Naive thymus-derived CD8-positive, alpha-beta T cell (primary cell): ENCODE measurements around the gene SNAP29. TPM values are rescaled to one million over a fixed set of nuclear protein-coding genes. Genes with fewer than 3 reads are reported as not detected.
"Not testable (repeated sequence)": the region's sequence is repeated elsewhere in the genome, so short reads cannot be mapped to it uniquely, and the experiment has no call there.

ENCODE experiments used
- ATAC-seq, 2 donors: fragments of 150-1000 bp; cut with Tn5 transposase in 1 of 2; sonication (Bioruptor Pico), chemical (Tn5 transposase) in 1 of 2; 1 replicate in 1 of 2; 2 replicates in 1 of 2; pipeline ENCODE4 v1.10.0; 2021; ENCODE audit warnings: mild to moderate bottlenecking in 2 of 2, moderate library complexity in 2 of 2
- POLR2A ChIA-PET: fragments of 350-600 bp; sonication (Branson Sonifier 250); formaldehyde crosslinking; loops from one replicate; lab custom pipeline; 2021; ENCODE audit warnings: antibody characterized with exemption; lab: Charles Lee
- DNase-seq, 10 donors: peaks; one replicate each; pipeline versions ENCODE4 v3.0.0 to v3.0.0-alpha.2; 2020 to 2022
- H3K27ac Mint-ChIP-seq, 10 donors: one replicate each; pipeline ENCODE4 v1.8.0; 2020 to 2022; ENCODE audit warnings: mild to moderate bottlenecking in 10 of 10, mixed read lengths in 10 of 10, moderate library complexity in 4 of 10, inconsistent platforms in 1 of 10
- H3K27me3 Mint-ChIP-seq, 5 donors: one replicate each; pipeline ENCODE4 v1.8.0; 2021 to 2022; ENCODE audit warnings: mixed read lengths in 5 of 5
- H3K36me3 Mint-ChIP-seq, 3 donors: one replicate each; pipeline ENCODE4 v1.8.0; 2020 to 2022; ENCODE audit warnings: mixed read lengths in 3 of 3, mild to moderate bottlenecking in 2 of 3, inconsistent platforms in 1 of 3
- H3K4me1 Mint-ChIP-seq, 4 donors: one replicate each; pipeline ENCODE4 v1.8.0; 2021 to 2022; ENCODE audit warnings: mixed read lengths in 4 of 4
- H3K4me3 Mint-ChIP-seq, 10 donors: one replicate each; pipeline ENCODE4 v1.8.0; 2020 to 2022; ENCODE audit warnings: mild to moderate bottlenecking in 10 of 10, mixed read lengths in 10 of 10, moderate library complexity in 6 of 10, inconsistent platforms in 1 of 10
- H3K9me3 Mint-ChIP-seq, 9 donors: one replicate each; pipeline ENCODE4 v1.8.0; 2020 to 2022; ENCODE audit warnings: mixed read lengths in 9 of 9, mild to moderate bottlenecking in 3 of 9, inconsistent platforms in 1 of 9, moderate library complexity in 1 of 9
- polyA plus RNA-seq, 3 donors: library from polyadenylated mRNA; unstranded; fragments of 300-500 nt; fragmentation: Illumina TruSeq; gene quantifications; one replicate each; pipeline ENCODE4 v1.2.3, GENCODE V29; 2021
- total RNA-seq, 8 experiments: library from RNA in 2 of 8; stranded (reverse) in 2 of 8; gene quantifications; one replicate each; pipeline ENCODE4 v1.2.3 and lab custom pipeline; 2021 to 2026

The SNAP29 gene
- total and polyA plus RNA-seq, 5 experiments from 2014 or later, result 18.2 to 25.1 (median 20.8) TPM

- H3K27me3 Mint-ChIP-seq, ATAC-seq, H3K9me3 Mint-ChIP-seq, H3K27ac Mint-ChIP-seq, POLR2A ChIA-PET, DNase-seq, H3K4me1 Mint-ChIP-seq, H3K4me3 Mint-ChIP-seq: not testable (repeated sequence)
- peaks cover 7 to 77% (median 22%) of the 10 kb centered on the region in 3 donors for H3K36me3 Mint-ChIP-seq
These were observed 37.0 kb upstream of the SNAP29 start for GRCh38 chr22:20821717-20822239.

DNA sequence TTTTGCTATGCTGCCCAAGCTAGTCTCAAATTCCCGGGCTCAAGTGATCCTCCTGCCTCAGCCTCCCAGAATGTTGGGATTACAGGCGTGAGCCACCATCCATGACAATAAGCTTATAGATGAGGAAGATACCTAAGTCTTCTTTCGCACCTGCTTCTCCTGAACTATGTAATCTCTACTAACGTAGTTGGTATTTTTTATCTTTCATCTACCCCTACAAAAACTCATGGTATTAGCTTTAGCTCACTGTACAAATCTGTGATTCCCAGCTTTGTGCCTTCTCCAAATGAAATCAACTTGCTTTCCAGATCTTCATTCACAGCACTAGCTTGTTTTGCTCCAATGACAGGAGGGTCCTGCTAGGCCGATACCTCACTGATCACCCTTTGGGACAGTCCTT lies 36.6 kb upstream of the SNAP29 start:
- ATAC-seq (no peak), DNase-seq (no peak)
- Mint-ChIP-seq H3K4me3 (no peak overlapping the region), H3K27me3 (no peaks in the 10 kb centered on the region), H3K27ac (peak overlapping the region in 2 of 10 donors; percentile 3 to 78), H3K9me3 (no peaks in the 10 kb centered on the region), H3K4me1 (no peaks in the 10 kb centered on the region), H3K36me3 (peaks cover 7 to 77% (median 19%) of the 10 kb centered on the region in 3 donors)
- POLR2A ChIA-PET, result no interaction called here

GRCh38 chr22:20823264-20823663 lies 35.5 kb upstream of the SNAP29 start:
- ATAC-seq (no peak), DNase-seq (no peak)
- no peak overlapping the region for H3K27ac Mint-ChIP-seq
- no peak overlapping the region for H3K4me3 Mint-ChIP-seq
- POLR2A ChIA-PET, result no interaction called here
- H3K9me3 Mint-ChIP-seq, result no peaks in the 10 kb centered on the region
- no peaks in the 10 kb centered on the region for H3K27me3 Mint-ChIP-seq
- peaks cover 7 to 80% (median 18%) of the 10 kb centered on the region in 3 donors for H3K36me3 Mint-ChIP-seq
- no peaks in the 10 kb centered on the region for H3K4me1 Mint-ChIP-seq

GRCh38 chr22:20825216-20825615 lies 33.6 kb upstream of the SNAP29 start:
- H3K4me3 Mint-ChIP-seq, H3K4me1 Mint-ChIP-seq, H3K27me3 Mint-ChIP-seq, DNase-seq, ATAC-seq, H3K9me3 Mint-ChIP-seq: not testable (repeated sequence)
- POLR2A ChIA-PET, result interaction anchor here (0.6 kb wide), 1 partner anchor 35 kb away, joined by 5 read pairs; no protein-coding TSS in a partner anchor
- peaks cover 0 to 80% (median 17%) of the 10 kb centered on the region in 3 donors for H3K36me3 Mint-ChIP-seq
- H3K27ac Mint-ChIP-seq, result peak overlapping the region in 1 of 10 donors; percentile 11

- H3K4me3 Mint-ChIP-seq, result no peak overlapping the region
- ATAC-seq, result no peak
- POLR2A ChIA-PET, result interaction anchor here (0.6 kb wide), 1 partner anchor 34 kb away, joined by 5 read pairs; no protein-coding TSS in a partner anchor
- no peaks in the 10 kb centered on the region for H3K4me1 Mint-ChIP-seq
- H3K36me3 Mint-ChIP-seq, result peaks cover 0 to 80% (median 17%) of the 10 kb centered on the region in 3 donors
- no peak for DNase-seq
- H3K27ac Mint-ChIP-seq, result peak overlapping the region in 2 of 10 donors; percentile 11 to 14
- H3K9me3 Mint-ChIP-seq, result no peaks in the 10 kb centered on the region
- H3K27me3 Mint-ChIP-seq, result no peaks in the 10 kb centered on the region
These were observed 33.2 kb upstream of the SNAP29 start for GRCh38 chr22:20825624-20826023.

- H3K9me3 Mint-ChIP-seq, POLR2A ChIA-PET, DNase-seq, H3K4me1 Mint-ChIP-seq, H3K4me3 Mint-ChIP-seq, H3K27me3 Mint-ChIP-seq, ATAC-seq: not testable (repeated sequence)
- H3K36me3 Mint-ChIP-seq, result peaks cover 0 to 85% (median 20%) of the 10 kb centered on the region in 3 donors
- H3K27ac Mint-ChIP-seq, result peak overlapping the region in 4 of 10 donors; percentile 0 to 60 (median 26)
These were observed 32.2 kb upstream of the SNAP29 start for GRCh38 chr22:20826373-20827152.

- ATAC-seq, result no peak
- Mint-ChIP-seq H3K27ac (peak overlapping the region in 8 of 10 donors; percentile 4 to 67 (median 35)), H3K4me3 (no peak overlapping the region), H3K36me3 (peaks cover 0 to 92% (median 30%) of the 10 kb centered on the region in 3 donors), H3K27me3 (no peaks in the 10 kb centered on the region), H3K4me1 (peaks cover 0 to 3% (median 0%) of the 10 kb centered on the region in 4 donors), H3K9me3 (no peaks in the 10 kb centered on the region)
- POLR2A ChIA-PET, result interaction anchor here (0.6 kb wide), 1 partner anchor 138 kb away, joined by 3 read pairs; the partner anchor contains the start of gene AIFM3
- DNase-seq, result no peak
These were observed 29.2 kb upstream of the SNAP29 start for GRCh38 chr22:20829491-20830134.

DNA sequence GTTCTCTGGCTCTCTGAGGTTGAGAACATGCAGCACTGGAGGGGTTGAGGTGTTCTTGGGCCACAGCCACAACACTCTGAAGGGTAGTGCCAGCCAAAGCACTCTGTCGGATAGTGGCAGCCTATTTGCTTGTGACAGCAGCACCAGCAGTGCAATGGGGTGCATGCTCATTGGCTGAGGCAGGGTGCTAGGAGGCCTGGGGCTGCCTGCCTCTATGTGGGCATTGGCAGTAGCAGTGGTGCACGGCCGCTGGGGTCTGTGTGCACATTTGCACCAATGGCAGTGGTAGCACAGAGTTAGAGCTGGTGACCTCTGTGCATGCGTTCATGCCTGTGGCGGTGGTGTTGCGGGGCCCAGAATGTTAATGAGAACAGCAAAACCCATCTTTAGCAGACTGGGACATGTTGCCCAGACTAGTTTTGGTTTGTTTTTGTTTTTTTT lies 25.6 kb upstream of the SNAP29 start:
- peaks cover 3 to 18% (median 12%) of the 10 kb centered on the region in 4 donors for H3K4me1 Mint-ChIP-seq
- ATAC-seq (no peak), DNase-seq (no peak)
- peaks cover 0 to 71% (median 25%) of the 10 kb centered on the region in 3 donors for H3K36me3 Mint-ChIP-seq
- H3K4me3 Mint-ChIP-seq, result no peak overlapping the region
- POLR2A ChIA-PET, result no interaction called here
- no peaks in the 10 kb centered on the region for H3K9me3 Mint-ChIP-seq
- peak overlapping the region in 1 of 10 donors; percentile 60 for H3K27ac Mint-ChIP-seq
- H3K27me3 Mint-ChIP-seq, result no peaks in the 10 kb centered on the region

DNA sequence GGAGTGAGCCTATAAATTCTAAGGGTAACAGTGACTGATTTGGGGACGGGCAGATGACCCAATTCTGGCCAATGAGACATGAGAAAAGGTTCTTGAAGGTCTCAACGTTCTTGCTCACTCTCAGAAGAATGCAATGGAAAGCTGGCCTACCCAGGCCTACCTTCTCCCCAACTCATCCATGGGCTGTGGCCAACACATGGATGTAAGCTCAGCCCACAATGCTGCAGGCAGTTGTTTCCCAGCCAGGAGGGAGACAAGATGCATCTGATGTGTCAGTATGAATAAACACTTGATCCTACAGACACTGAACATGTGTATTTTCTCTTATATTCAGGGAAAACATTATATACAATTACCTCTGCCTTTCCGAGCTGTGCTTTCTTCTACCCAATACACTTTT lies 24.6 kb upstream of the SNAP29 start:
- peaks cover 0 to 65% (median 25%) of the 10 kb centered on the region in 3 donors for H3K36me3 Mint-ChIP-seq

GRCh38 chr22:20834725-20835124 lies 24.1 kb upstream of the SNAP29 start:
- Mint-ChIP-seq H3K4me1 (peaks cover 6 to 29% (median 21%) of the 10 kb centered on the region in 4 donors), H3K4me3 (no peak overlapping the region), H3K27me3 (no peaks in the 10 kb centered on the region), H3K9me3 (no peaks in the 10 kb centered on the region), H3K36me3 (peaks cover 0 to 59% (median 20%) of the 10 kb centered on the region in 3 donors), H3K27ac (no peak overlapping the region)
- no peak for DNase-seq
- POLR2A ChIA-PET, result interaction anchor here (0.7 kb wide), 1 partner anchor 247 kb away, joined by 3 read pairs; no protein-coding TSS in a partner anchor
- ATAC-seq, result no peak

More for the DNA sequence above, 24.6 kb upstream of the SNAP29 start:
- DNase-seq (no peak), ATAC-seq (no peak)
- Mint-ChIP-seq H3K9me3 (no peaks in the 10 kb centered on the region), H3K4me3 (no peak overlapping the region), H3K4me1 (peaks cover 6 to 25% (median 17%) of the 10 kb centered on the region in 4 donors), H3K27me3 (no peaks in the 10 kb centered on the region), H3K27ac (no peak overlapping the region)
- POLR2A ChIA-PET, result no interaction called here

DNA sequence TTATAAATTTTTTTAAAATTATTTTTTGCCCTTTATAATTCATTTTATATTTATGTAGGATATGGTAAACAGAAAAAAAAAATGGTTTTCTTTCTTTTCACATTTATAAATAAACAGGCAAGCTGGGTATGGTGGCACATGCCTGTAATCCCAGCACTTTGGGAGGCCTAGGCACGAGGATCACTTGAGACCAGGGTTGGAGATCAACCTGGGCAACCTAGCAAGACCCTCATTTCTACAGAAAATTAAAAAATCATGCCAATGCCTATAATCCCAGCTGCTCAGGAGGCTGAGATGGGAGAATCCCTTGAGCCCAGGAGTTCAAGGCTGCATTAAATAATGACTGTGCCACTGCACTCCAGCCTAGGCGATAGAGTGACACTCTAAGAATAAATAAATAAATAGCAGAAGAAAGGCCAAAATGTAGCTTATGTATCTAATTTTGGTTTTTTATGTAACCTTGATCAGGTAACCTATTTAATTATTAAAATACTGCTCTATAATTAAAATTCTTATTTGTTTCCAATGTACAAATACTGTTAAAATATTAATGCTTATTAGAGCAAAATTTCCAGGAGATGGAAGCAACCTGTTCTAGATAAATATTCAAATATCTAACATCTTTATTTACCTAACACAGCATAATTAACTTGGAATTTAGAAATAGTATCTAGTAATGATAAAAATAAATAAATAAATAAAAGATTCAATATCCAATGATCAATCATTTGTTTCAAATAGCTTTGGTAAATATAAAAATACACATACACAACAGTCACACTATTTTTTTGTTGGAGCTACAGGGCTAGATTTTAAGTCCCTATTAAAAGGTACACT lies 21.6 kb upstream of the SNAP29 start:
- Mint-ChIP-seq H3K27ac (no peak overlapping the region), H3K4me1 (peaks cover 23 to 51% (median 43%) of the 10 kb centered on the region in 4 donors), H3K36me3 (peaks cover 0 to 35% (median 13%) of the 10 kb centered on the region in 3 donors), H3K9me3 (no peaks in the 10 kb centered on the region), H3K4me3 (no peak overlapping the region), H3K27me3 (no peaks in the 10 kb centered on the region)
- POLR2A ChIA-PET, result interaction anchor here (0.6 kb wide), 1 partner anchor 10 kb away, joined by 3 read pairs; no protein-coding TSS in a partner anchor
- ATAC-seq, result no peak
- DNase-seq, result no peak

DNA sequence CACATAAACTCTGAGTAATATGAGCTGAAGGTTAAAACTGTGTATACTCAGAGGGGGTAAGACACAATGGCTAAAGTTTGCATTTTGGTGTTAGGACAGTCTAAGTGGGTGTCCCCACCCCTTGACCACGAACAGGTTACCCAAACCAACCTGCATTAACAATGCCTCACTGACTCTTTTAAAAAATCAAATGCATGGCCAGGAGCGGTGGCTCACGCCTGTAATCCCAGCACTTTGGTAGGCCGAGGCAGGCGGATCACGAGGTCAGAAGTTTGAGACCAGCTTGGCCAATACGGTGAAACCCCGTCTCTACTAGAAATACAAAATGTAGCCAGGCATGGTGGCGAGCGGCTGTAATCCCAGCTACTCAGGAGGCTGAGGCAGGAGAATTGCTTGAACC lies 19.5 kb upstream of the SNAP29 start:
- Mint-ChIP-seq H3K4me3 (peak overlapping the region in 1 of 10 donors; percentile 10), H3K4me1 (peaks cover 28 to 67% (median 58%) of the 10 kb centered on the region in 4 donors), H3K36me3 (peaks cover 0 to 15% (median 0%) of the 10 kb centered on the region in 3 donors), H3K27ac (peak overlapping the region in 1 of 10 donors; percentile 74)
- H3K9me3 Mint-ChIP-seq, DNase-seq, ATAC-seq, H3K27me3 Mint-ChIP-seq, POLR2A ChIA-PET: not testable (repeated sequence)
